G401.6 (cell line): Measurements from ENCODE around the gene DIRAS1.
"Not testable (repeated sequence)": the region's sequence is repeated elsewhere in the genome, so short reads cannot be mapped to it uniquely, and the experiment has no call there.

ENCODE experiments used
- FAIRE-seq: peaks from 2 replicates; lab custom pipeline; 2012; peaks lifted over from hg19 to GRCh38; lab: Jason Lieb, UNC

Gene DIRAS1

GRCh38 chr19:2711172-2711874 lies 9.8 kb downstream of the DIRAS1 start:
- FAIRE-seq, result no peak

- no peak for FAIRE-seq
Observed at GRCh38 chr19:2706251-2706650, 14.9 kb downstream of the DIRAS1 start.

GRCh38 chr19:2703691-2704216 lies 17.4 kb downstream of the DIRAS1 start:
- no peak for FAIRE-seq

GRCh38 chr19:2703077-2703437 lies 18.1 kb downstream of the DIRAS1 start:
- no peak for FAIRE-seq

- FAIRE-seq, result no peak
Observed at GRCh38 chr19:2702170-2703076, 18.7 kb downstream of the DIRAS1 start, which contains the start of gene GNG7. Gene GNG7 (minus strand): TSS chr19:2702694. CDS start chr19:2520688, 182,006 bp downstream.

- no peak for FAIRE-seq
Observed at GRCh38 chr19:2701361-2702169, 19.6 kb downstream of the DIRAS1 start.

GRCh38 chr19:2700660-2701360 lies 20.4 kb downstream of the DIRAS1 start:
- FAIRE-seq, result no peak

- no peak for FAIRE-seq
Observed at GRCh38 chr19:2699413-2700140, 21.6 kb downstream of the DIRAS1 start.

GRCh38 chr19:2694196-2694595 lies 27.0 kb downstream of the DIRAS1 start:
- no peak for FAIRE-seq

GRCh38 chr19:2693492-2694160 lies 27.5 kb downstream of the DIRAS1 start:
- no peak for FAIRE-seq

- no peak for FAIRE-seq
Observed at GRCh38 chr19:2691951-2692350, 29.2 kb downstream of the DIRAS1 start.

- FAIRE-seq, result no peak
Observed at GRCh38 chr19:2690856-2691255, 30.3 kb downstream of the DIRAS1 start.

- no peak for FAIRE-seq
Observed at GRCh38 chr19:2686360-2686759, 34.8 kb downstream of the DIRAS1 start.

- FAIRE-seq, result no peak
Observed at GRCh38 chr19:2685204-2685704, 35.9 kb downstream of the DIRAS1 start.

GRCh38 chr19:2683430-2684003 lies 37.7 kb downstream of the DIRAS1 start:
- FAIRE-seq, result no peak

- no peak for FAIRE-seq
Observed at GRCh38 chr19:2680808-2681207, 40.4 kb downstream of the DIRAS1 start.

- no peak for FAIRE-seq
Observed at GRCh38 chr19:2679439-2679838, 41.7 kb downstream of the DIRAS1 start.

- FAIRE-seq, result not testable (repeated sequence)
Observed at GRCh38 chr19:2678948-2679347, 42.2 kb downstream of the DIRAS1 start.

GRCh38 chr19:2678044-2678671 lies 43.0 kb downstream of the DIRAS1 start:
- no peak for FAIRE-seq
